Uterus (tissue), 2 donors: Measurements from ENCODE around the gene DOK6.

ENCODE experiments used
- CTCF ChIP-seq, 4 experiments: fragments of 200-600 bp in 2 of 4; fragments of 450-650 bp in 2 of 4; sonication (generic) in 2 of 4; IDR thresholded peaks; one replicate each; pipeline ENCODE4 v1.5.1; 2016 to 2019; ENCODE audit warnings: antibody characterized with exemption in 4 of 4, mild to moderate bottlenecking in 2 of 4, moderate library complexity in 1 of 4
- POLR2A ChIP-seq, 2 donors: fragments of 450-650 bp; IDR thresholded peaks; one replicate each; pipeline ENCODE4 v1.6.1; 2016; ENCODE audit warnings: antibody characterized with exemption in 2 of 2, mild to moderate bottlenecking in 1 of 2, moderate library complexity in 1 of 2

GRCh38 chr18:69814861-69815385, 414.2 kb downstream of the DOK6 start:
- TF ChIP-seq POLR2A (IDR thresholded peaks at IDR 0.05) (no peak), CTCF (IDR thresholded peaks at IDR 0.05) (no peak)
